Mesenchymal stem cell (in vitro differentiated cells and primary cell): ENCODE results near the gene PIK3IP1.
A peak's percentile ranks its signal among the peaks of the same experiment; 100 is the strongest.
"Not testable (repeated sequence)": the region's sequence is repeated elsewhere in the genome, so short reads cannot be mapped to it uniquely, and the experiment has no call there.

Experiments
- DNase-seq: peaks from one replicate; pipeline ENCODE4 v3.0.0-alpha.2; 2013
- H2AFZ ChIP-seq: one replicate; pipeline ENCODE4 v1.6.1; 2013; ENCODE audit warnings: low read depth, mild to moderate bottlenecking, control low read depth, inconsistent platforms, low read length, moderate library complexity
- H2AK5ac ChIP-seq: 2 replicates; pipeline ENCODE4 v1.6.1; 2013; ENCODE audit warnings: low read length, moderate library complexity, mild to moderate bottlenecking, inconsistent platforms; ENCODE audit not compliant: severe bottlenecking
- H2BK120ac ChIP-seq: one replicate; pipeline ENCODE4 v1.6.1; 2013; ENCODE audit warnings: low read depth, mild to moderate bottlenecking, inconsistent platforms, low read length, moderate library complexity
- H2BK12ac ChIP-seq, 2 experiments: one replicate each; pipeline ENCODE4 v1.6.1; 2013; ENCODE audit warnings: inconsistent platforms in 2 of 2, low read length in 2 of 2, mild to moderate bottlenecking in 2 of 2, moderate library complexity in 2 of 2, control low read depth in 1 of 2
- H2BK15ac ChIP-seq: one replicate; pipeline ENCODE4 v1.6.1; 2013; ENCODE audit warnings: mild to moderate bottlenecking, low read depth, inconsistent platforms; ENCODE audit not compliant: poor library complexity, severe bottlenecking
- H2BK5ac ChIP-seq: 2 replicates; pipeline ENCODE4 v1.6.1; 2013; ENCODE audit warnings: low read depth, mild to moderate bottlenecking, low read length, control low read depth, inconsistent platforms; ENCODE audit not compliant: poor library complexity, severe bottlenecking
- H3K14ac ChIP-seq, 2 experiments: one replicate each; pipeline ENCODE4 v1.6.1; 2013; ENCODE audit warnings: inconsistent platforms in 2 of 2, low read length in 2 of 2, control low read depth in 1 of 2, mild to moderate bottlenecking in 1 of 2, moderate library complexity in 1 of 2
- H3K18ac ChIP-seq, 2 experiments: one replicate each; pipeline ENCODE4 v1.6.1; 2013; ENCODE audit warnings: inconsistent platforms in 2 of 2, low read length in 2 of 2, control low read depth in 1 of 2, low read depth in 1 of 2, mild to moderate bottlenecking in 1 of 2
- H3K23ac ChIP-seq, 2 experiments: one replicate each; pipeline ENCODE4 v1.6.1; 2013; ENCODE audit warnings: inconsistent platforms in 2 of 2, low read length in 2 of 2, mild to moderate bottlenecking in 2 of 2, moderate library complexity in 2 of 2, control low read depth in 1 of 2
- H3K27ac ChIP-seq: 2 replicates; pipeline ENCODE4 v1.5.1; 2013; ENCODE audit warnings: mild to moderate bottlenecking, moderate library complexity, low read length, control low read depth, inconsistent platforms; ENCODE audit not compliant: poor library complexity, severe bottlenecking
- H3K27me3 ChIP-seq, 2 experiments: 2 replicates each; pipeline versions ENCODE4 v1.6.1 to v1.7.0; 2013; ENCODE audit warnings: low read length in 2 of 2, mild to moderate bottlenecking in 2 of 2, moderate library complexity in 2 of 2, control low read depth in 1 of 2, inconsistent platforms in 1 of 2; ENCODE audit not compliant: control insufficient read depth in 1 of 2, insufficient read depth in 1 of 2
- H3K36me3 ChIP-seq, 2 experiments: 2 replicates each; pipeline versions ENCODE4 v1.6.1 to v1.7.0; 2013; ENCODE audit warnings: low read length in 2 of 2, control low read depth in 1 of 2, inconsistent platforms in 1 of 2, low read depth in 1 of 2, mild to moderate bottlenecking in 1 of 2; ENCODE audit not compliant: insufficient read depth in 2 of 2, control insufficient read depth in 1 of 2
- H3K4ac ChIP-seq, 2 experiments: one replicate each; pipeline ENCODE4 v1.6.1; 2013; ENCODE audit warnings: inconsistent platforms in 2 of 2, low read length in 2 of 2, mild to moderate bottlenecking in 2 of 2, moderate library complexity in 2 of 2, control low read depth in 1 of 2, low read depth in 1 of 2
- H3K4me1 ChIP-seq: 2 replicates; pipeline ENCODE4 v1.6.1; 2013; ENCODE audit warnings: low read depth, low read length, control low read depth; ENCODE audit not compliant: control insufficient read depth, insufficient read depth
- H3K4me2 ChIP-seq: 2 replicates; pipeline ENCODE4 v1.6.1; 2013; ENCODE audit warnings: low read length, mild to moderate bottlenecking, inconsistent platforms; ENCODE audit not compliant: poor library complexity, severe bottlenecking
- H3K4me3 ChIP-seq, 2 experiments: 2 replicates each; pipeline versions ENCODE4 v1.5.1 to v1.7.0; 2013; ENCODE audit warnings: low read length in 2 of 2, mild to moderate bottlenecking in 2 of 2, control low read depth in 1 of 2, low read depth in 1 of 2; ENCODE audit not compliant: insufficient read depth in 1 of 2
- H3K79me1 ChIP-seq: replicated peaks from 2 replicates; pipeline ENCODE4 v1.6.1; 2013; ENCODE audit warnings: mild to moderate bottlenecking, control low read depth, low read length, inconsistent platforms; ENCODE audit not compliant: poor library complexity, severe bottlenecking
- H3K9ac ChIP-seq: 2 replicates; pipeline ENCODE4 v1.7.0; 2013; ENCODE audit warnings: mild to moderate bottlenecking, low read length, moderate library complexity
- H3K9me3 ChIP-seq: 2 replicates; pipeline ENCODE4 v1.7.0; 2013; ENCODE audit warnings: mild to moderate bottlenecking, low read length; ENCODE audit not compliant: control insufficient read depth
- H4K8ac ChIP-seq: one replicate; pipeline ENCODE4 v1.6.1; 2013; ENCODE audit warnings: inconsistent platforms, mild to moderate bottlenecking, low read length, moderate library complexity
- H4K91ac ChIP-seq: one replicate; pipeline ENCODE4 v1.6.1; 2013; ENCODE audit warnings: mild to moderate bottlenecking, low read length, inconsistent platforms
- WGBS: methylation state at CpG from one replicate; pipeline ENCODE4 v1.1.7; 2013; ENCODE audit warnings: mixed read lengths; 5-methylcytosine and 5-hydroxymethylcytosine counted together

The PIK3IP1 gene

DNA sequence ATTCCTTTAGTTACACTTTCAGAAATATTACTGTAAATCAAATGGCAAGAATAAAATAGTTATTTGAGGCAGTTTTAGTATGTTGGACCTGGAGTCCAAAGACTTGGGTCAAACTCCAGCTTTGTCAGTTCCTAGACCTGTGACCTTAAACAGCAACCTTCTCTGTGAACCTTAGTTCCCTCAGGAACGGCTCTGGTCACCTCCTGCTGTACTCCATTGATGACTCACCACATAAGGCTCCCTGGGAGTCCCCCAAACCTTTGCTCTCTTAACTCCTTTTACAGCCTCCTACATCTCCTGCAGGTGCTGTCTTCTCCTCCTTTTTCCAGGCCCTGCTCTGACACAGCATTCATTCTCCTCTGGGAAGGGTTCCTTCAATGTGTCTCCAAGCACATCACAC, 51.1 kb downstream of the PIK3IP1 start:
- Histone ChIP-seq H3K14ac (peak overlapping the region in 1 of 2 experiments; percentile 64), H2BK120ac (no peak overlapping the region), H2BK15ac (no peak overlapping the region), H3K4me1 (peaks cover 25% of the 10 kb centered on the region), H3K27me3 (no peaks in the 10 kb centered on the region), H2BK12ac (peak overlapping the region; percentile 75 to 80), H2BK5ac (no peak overlapping the region), H3K4me2 (no peak overlapping the region), H3K23ac (peak overlapping the region in 1 of 2 experiments; percentile 52), H4K8ac (no peak overlapping the region), H4K91ac (no peak overlapping the region), H3K9me3 (no peaks in the 10 kb centered on the region), H3K36me3 (peaks cover 0 to 4% of the 10 kb centered on the region in 2 experiments), H3K4ac (peak overlapping the region in 1 of 2 experiments; percentile 80), H3K27ac (peak overlapping the region; percentile 83), H2AFZ (no peak overlapping the region), H3K79me1 (peaks cover 8% of the 10 kb centered on the region), H3K18ac (peak overlapping the region in 1 of 2 experiments; percentile 52), H3K4me3 (no peak overlapping the region), H2AK5ac (peak overlapping the region; percentile 94), H3K9ac (no peak overlapping the region)
- DNase-seq = peak; percentile 55
- WGBS = 11% methylated on average over 1 of the region's 1 CpG

DNA sequence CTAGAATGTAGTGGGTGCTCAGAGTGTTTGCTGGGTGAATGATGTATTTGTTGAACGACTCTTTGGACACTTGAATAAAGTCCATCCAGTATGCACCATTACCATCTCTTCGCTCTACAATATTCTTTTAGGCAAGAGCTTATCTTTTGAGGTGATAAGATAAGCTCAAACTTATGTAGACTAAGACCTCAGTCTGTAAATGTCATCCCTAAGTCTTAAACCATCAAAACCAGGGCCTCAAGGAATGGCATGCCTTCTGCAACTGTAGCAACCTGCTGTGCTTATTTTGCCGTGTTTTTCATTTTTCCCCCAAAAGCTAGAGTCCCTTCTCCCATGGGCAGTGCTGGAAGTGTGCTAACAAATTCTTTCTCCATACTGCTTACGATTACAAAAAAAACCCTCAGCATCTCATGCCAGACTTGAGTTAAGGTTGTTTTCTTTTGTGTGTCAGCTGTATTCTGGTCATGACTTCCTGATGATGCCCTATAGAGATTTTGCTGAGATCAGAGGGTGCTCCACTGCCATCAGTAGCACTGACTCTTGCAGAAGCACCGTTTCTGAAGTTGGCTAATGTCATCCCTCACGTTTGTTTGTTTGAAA, 52.4 kb downstream of the PIK3IP1 start:
- H3K18ac ChIP-seq = no peak overlapping the region
- no peak overlapping the region for H2AFZ ChIP-seq
- no peak overlapping the region for H4K8ac ChIP-seq
- H3K36me3 ChIP-seq = peaks cover 0 to 4% of the 10 kb centered on the region in 2 experiments
- H3K4me2 ChIP-seq = no peak overlapping the region
- H2BK120ac ChIP-seq = no peak overlapping the region
- H3K27ac ChIP-seq = no peak overlapping the region
- no peak overlapping the region for H3K4ac ChIP-seq
- no peaks in the 10 kb centered on the region for H3K27me3 ChIP-seq
- H3K9me3 ChIP-seq = no peaks in the 10 kb centered on the region
- no peak overlapping the region for H2BK12ac ChIP-seq
- no peak overlapping the region for H4K91ac ChIP-seq
- H3K4me1 ChIP-seq = peaks cover 25% of the 10 kb centered on the region
- no peak overlapping the region for H3K9ac ChIP-seq
- H3K79me1 ChIP-seq = peaks cover 6% of the 10 kb centered on the region
- no peak overlapping the region for H3K4me3 ChIP-seq
- no peak overlapping the region for H2BK5ac ChIP-seq
- H3K23ac ChIP-seq = no peak overlapping the region
- WGBS = 76% methylated on average over 4 of the region's 6 CpGs
- peak overlapping the region; percentile 34 for H2AK5ac ChIP-seq
- no peak overlapping the region for H2BK15ac ChIP-seq
- H3K14ac ChIP-seq = no peak overlapping the region
- DNase-seq = peak; percentile 20

DNA sequence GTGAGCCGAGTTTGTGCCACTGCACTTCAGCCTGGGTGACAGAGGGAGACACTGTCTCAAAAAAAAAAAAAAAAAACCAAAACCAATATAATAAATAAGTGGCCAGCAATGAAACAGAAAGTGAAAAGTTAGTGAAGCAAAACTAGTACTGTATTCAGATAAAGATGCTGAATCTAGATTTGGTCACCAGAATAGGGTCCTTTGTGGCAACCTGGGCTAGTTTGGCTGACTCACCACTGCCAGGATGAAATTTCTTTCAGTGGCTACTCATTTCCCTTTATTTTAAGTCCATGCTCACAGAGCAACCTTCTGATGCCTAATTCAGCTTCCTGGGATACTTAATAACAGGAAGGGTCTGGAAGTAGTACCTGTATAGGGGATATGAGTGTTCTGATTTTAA, 54.2 kb downstream of the PIK3IP1 start:
- no CpG with 5 or more reads among the region's 1 CpG for WGBS
- no peak overlapping the region for H2AK5ac ChIP-seq
- H3K4me3 ChIP-seq = no peak overlapping the region
- H2BK12ac ChIP-seq = no peak overlapping the region
- H3K18ac ChIP-seq = no peak overlapping the region
- no peaks in the 10 kb centered on the region for H3K9me3 ChIP-seq
- no peak overlapping the region for H3K4ac ChIP-seq
- H2BK120ac ChIP-seq = no peak overlapping the region
- no peak overlapping the region for H2BK5ac ChIP-seq
- H4K8ac ChIP-seq = no peak overlapping the region
- H3K23ac ChIP-seq = no peak overlapping the region
- peaks cover 0 to 4% of the 10 kb centered on the region in 2 experiments for H3K36me3 ChIP-seq
- no peak for DNase-seq
- H3K27ac ChIP-seq = no peak overlapping the region
- H2BK15ac ChIP-seq = no peak overlapping the region
- no peak overlapping the region for H4K91ac ChIP-seq
- no peak overlapping the region for H3K14ac ChIP-seq
- peaks cover 14% of the 10 kb centered on the region for H3K79me1 ChIP-seq
- no peak overlapping the region for H3K4me2 ChIP-seq
- H3K9ac ChIP-seq = no peak overlapping the region
- no peak overlapping the region for H2AFZ ChIP-seq
- H3K27me3 ChIP-seq = no peaks in the 10 kb centered on the region
- H3K4me1 ChIP-seq = peaks cover 15% of the 10 kb centered on the region

DNA sequence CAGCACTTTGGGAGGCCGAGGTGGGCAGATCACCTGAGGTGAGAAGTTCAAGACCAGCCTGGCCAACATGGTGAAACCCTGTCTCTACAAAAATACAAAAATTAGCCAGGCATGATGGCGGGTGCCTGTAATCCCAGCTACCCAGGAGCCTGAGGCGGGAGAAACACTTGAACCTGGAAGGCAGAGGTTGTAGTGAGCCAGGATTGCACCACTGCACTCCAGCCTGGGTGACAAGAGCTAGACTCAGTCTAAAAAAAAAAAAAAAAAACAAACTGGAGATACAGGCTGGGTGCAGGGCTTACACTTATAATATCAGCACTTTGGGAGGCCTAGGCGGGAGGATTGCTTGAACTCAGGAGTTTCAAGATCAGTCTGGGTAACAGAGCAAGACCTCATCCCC, 56.2 kb downstream of the PIK3IP1 start:
- H3K36me3 ChIP-seq, H2BK15ac ChIP-seq, H3K23ac ChIP-seq, H4K91ac ChIP-seq, H2AFZ ChIP-seq, H3K4me2 ChIP-seq, H3K9ac ChIP-seq, H3K27ac ChIP-seq, H3K14ac ChIP-seq, H2BK5ac ChIP-seq, H3K4me3 ChIP-seq, H3K4ac ChIP-seq, H3K18ac ChIP-seq, H2AK5ac ChIP-seq, H3K9me3 ChIP-seq, H2BK120ac ChIP-seq, H4K8ac ChIP-seq, H2BK12ac ChIP-seq, H3K4me1 ChIP-seq, DNase-seq, H3K27me3 ChIP-seq: not testable (repeated sequence)
- 95% methylated on average over 4 of the region's 4 CpGs for WGBS
- peaks cover 20% of the 10 kb centered on the region for H3K79me1 ChIP-seq
